Naive B cell (primary cell): Measurements from ENCODE around the gene SCAND1. TPM values are rescaled to one million over a fixed set of nuclear protein-coding genes. Genes with fewer than 3 reads are reported as not detected.
"Not testable (repeated sequence)": the region's sequence is repeated elsewhere in the genome, so short reads cannot be mapped to it uniquely, and the experiment has no call there.

Experiments used
- ATAC-seq, 2 donors: fragments of 150-1000 bp; cut with Tn5 transposase; 2 replicates each; pipeline ENCODE4 v1.10.0; 2021; ENCODE audit warnings: low read depth in 2 of 2, mild to moderate bottlenecking in 2 of 2, moderate library complexity in 2 of 2
- DNase-seq: peaks from one replicate; pipeline ENCODE4 v3.0.0; 2022
- H3K27ac Mint-ChIP-seq, 6 donors: one replicate each; pipeline ENCODE4 v1.8.0; 2020 to 2022; ENCODE audit warnings: mild to moderate bottlenecking in 6 of 6, mixed read lengths in 6 of 6, moderate library complexity in 5 of 6, inconsistent platforms in 2 of 6
- H3K27me3 Mint-ChIP-seq, 3 donors: one replicate each; pipeline ENCODE4 v1.8.0; 2021 to 2022; ENCODE audit warnings: mixed read lengths in 3 of 3, mild to moderate bottlenecking in 1 of 3
- H3K36me3 Mint-ChIP-seq, 2 donors: one replicate each; pipeline ENCODE4 v1.8.0; 2020 to 2022; ENCODE audit warnings: mixed read lengths in 2 of 2, inconsistent platforms in 1 of 2, mild to moderate bottlenecking in 1 of 2
- H3K4me1 Mint-ChIP-seq, 3 donors: one replicate each; pipeline ENCODE4 v1.8.0; 2020 to 2022; ENCODE audit warnings: mixed read lengths in 3 of 3, inconsistent platforms in 1 of 3, mild to moderate bottlenecking in 1 of 3, moderate library complexity in 1 of 3
- H3K4me3 Mint-ChIP-seq, 8 donors: one replicate each; pipeline ENCODE4 v1.8.0; 2020 to 2022; ENCODE audit warnings: mild to moderate bottlenecking in 8 of 8, mixed read lengths in 8 of 8, moderate library complexity in 8 of 8, inconsistent platforms in 2 of 8
- H3K9me3 Mint-ChIP-seq, 7 donors: one replicate each; pipeline ENCODE4 v1.8.0; 2020 to 2022; ENCODE audit warnings: mixed read lengths in 7 of 7, mild to moderate bottlenecking in 5 of 7, inconsistent platforms in 2 of 7, moderate library complexity in 1 of 7
- polyA plus RNA-seq, 6 donors: library from polyadenylated mRNA; unstranded; fragments of 300-500 nt; fragmentation: Illumina TruSeq; gene quantifications; one replicate each; pipeline ENCODE4 v1.2.3, GENCODE V29; 2021; ENCODE audit warnings: low read depth in 6 of 6

The SCAND1 gene
- 100 to 1,000 TPM; 166 to 223 (median 192) TPM for polyA plus RNA-seq

DNA sequence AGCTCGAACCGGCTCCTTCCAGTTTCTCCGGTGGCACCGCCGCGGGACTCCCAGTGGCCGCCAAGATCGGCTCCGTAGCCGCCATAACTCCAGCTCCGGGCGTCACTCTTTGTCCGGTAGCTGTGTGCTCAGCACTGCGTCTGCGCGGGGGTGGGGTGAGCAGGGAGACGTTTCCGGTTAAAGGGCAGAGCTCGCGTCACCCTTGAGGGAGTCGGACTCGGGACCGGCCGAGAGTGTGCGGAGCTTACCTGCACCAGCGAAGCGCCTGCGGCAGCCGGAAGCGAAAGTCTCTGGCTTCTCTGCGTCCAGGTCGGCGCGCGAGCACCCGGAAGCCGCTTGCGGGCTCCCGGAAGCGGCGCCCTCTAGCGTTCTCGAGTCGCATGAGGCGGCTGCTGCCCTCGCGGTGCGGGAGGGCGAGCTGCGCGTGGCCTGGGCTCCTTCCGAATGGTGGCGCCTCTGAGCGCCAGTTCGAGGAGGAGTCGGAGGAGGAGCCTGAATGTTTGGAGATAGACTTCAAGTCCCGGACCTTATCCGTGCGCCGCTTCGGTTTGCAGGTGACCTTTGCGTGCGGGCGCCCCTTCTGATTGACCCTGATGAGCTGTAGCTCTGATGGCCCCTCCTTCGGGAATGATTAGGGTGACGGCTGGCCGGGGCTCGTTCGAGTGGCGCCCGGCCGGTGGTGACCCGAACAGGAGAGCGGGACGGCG is at the start of gene SCAND1:
Gene SCAND1 (minus strand): TSS at position 303 of the 707 bp plus-strand sequence. CDS start 218 bp downstream, at position 85.
- peaks cover 0 to 5% (median 3%) of the 10 kb centered on the region in 7 donors for H3K9me3 Mint-ChIP-seq
- H3K27ac Mint-ChIP-seq = peak within 1 kb of the TSS; percentile 98 to 100 (median 99)
- peaks cover 5 to 9% of the 10 kb centered on the region in 2 donors for H3K36me3 Mint-ChIP-seq
- peak within 1 kb of the TSS; percentile 95 to 100 (median 99) for H3K4me3 Mint-ChIP-seq
- ATAC-seq = peak; percentile 85
- no peaks in the 10 kb centered on the region for H3K27me3 Mint-ChIP-seq
- peak; percentile 96 for DNase-seq
- H3K4me1 Mint-ChIP-seq = peaks cover 8 to 17% (median 11%) of the 10 kb centered on the region in 3 donors

DNA sequence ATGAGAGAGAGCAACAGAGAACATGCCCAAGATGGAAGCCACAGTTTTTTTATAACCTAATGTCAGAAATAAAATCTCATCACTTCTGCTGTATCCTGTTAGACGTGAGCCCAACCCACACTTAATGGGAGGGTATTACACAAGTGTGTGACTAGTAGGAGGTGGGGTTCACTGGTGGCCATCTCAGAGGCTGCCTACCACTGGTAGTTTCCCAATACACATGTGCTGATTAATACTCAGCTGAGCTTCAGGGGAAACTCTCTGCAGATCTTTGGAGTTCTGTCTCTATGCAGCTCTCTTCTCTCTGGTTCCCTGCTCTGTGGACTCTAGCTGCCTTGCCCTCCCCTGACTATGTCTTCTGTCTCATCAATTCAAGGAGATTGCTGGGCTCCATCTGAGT is 49.7 kb upstream of the SCAND1 start:
- no peak for DNase-seq

DNA sequence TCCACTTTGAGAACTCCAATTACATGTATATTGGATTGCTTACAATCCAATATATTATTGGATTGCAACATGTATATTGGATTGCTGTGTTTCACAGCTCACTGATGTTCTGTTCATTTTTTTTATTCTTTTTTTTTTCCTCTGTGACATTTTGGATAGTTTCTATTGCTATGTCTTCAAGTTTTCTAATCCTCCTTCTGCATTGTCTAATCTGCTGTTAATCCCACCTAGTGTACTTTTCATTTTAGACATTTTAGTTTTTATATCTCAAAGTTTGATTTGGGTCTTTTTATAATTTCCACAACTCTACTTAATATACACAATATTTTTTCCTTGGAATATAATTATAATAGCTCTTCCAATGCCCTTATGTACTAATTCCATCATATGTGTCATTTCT is 48.6 kb upstream of the SCAND1 start:
- ATAC-seq = no peak
- Mint-ChIP-seq H3K4me1 (no peaks in the 10 kb centered on the region), H3K9me3 (peaks cover 3 to 26% (median 14%) of the 10 kb centered on the region in 7 donors), H3K27me3 (peaks cover 3 to 16% (median 13%) of the 10 kb centered on the region in 3 donors), H3K4me3 (no peak overlapping the region), H3K36me3 (peaks cover 5 to 10% of the 10 kb centered on the region in 2 donors), H3K27ac (no peak overlapping the region)
- no peak for DNase-seq

More for the DNA sequence above, 49.7 kb upstream of the SCAND1 start:
- Mint-ChIP-seq H3K27ac (no peak overlapping the region), H3K4me3 (no peak overlapping the region), H3K4me1 (no peaks in the 10 kb centered on the region), H3K36me3 (peaks cover 5 to 10% of the 10 kb centered on the region in 2 donors), H3K27me3 (peaks cover 3 to 16% (median 13%) of the 10 kb centered on the region in 3 donors), H3K9me3 (peaks cover 3 to 26% (median 14%) of the 10 kb centered on the region in 7 donors)
- ATAC-seq = no peak

DNA sequence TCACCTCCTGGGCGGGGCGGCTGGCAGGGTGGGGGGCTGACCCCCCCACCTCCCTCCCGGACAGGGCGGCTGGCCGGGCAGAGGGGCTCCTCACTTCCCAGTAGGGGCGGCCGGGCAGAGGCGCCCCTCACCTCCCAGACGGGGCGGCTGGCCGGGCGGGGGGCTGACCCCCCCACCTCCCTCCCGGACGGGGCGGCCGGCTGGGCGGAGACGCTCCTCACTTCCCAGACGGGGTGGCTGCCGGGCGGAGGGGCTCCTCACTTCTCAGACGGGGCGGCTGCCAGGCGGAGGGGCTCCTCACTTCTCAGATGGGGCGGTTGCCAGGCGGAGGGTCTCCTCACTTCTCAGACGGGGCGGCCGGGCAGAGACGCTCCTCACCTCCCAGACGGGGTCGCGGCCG is 47.0 kb upstream of the SCAND1 start:
- H3K27ac Mint-ChIP-seq, H3K4me3 Mint-ChIP-seq, H3K36me3 Mint-ChIP-seq, H3K4me1 Mint-ChIP-seq, ATAC-seq, DNase-seq: not testable (repeated sequence)
- Mint-ChIP-seq H3K9me3 (peaks cover 3 to 26% (median 14%) of the 10 kb centered on the region in 7 donors), H3K27me3 (peaks cover 3 to 13% (median 9%) of the 10 kb centered on the region in 3 donors)

DNA sequence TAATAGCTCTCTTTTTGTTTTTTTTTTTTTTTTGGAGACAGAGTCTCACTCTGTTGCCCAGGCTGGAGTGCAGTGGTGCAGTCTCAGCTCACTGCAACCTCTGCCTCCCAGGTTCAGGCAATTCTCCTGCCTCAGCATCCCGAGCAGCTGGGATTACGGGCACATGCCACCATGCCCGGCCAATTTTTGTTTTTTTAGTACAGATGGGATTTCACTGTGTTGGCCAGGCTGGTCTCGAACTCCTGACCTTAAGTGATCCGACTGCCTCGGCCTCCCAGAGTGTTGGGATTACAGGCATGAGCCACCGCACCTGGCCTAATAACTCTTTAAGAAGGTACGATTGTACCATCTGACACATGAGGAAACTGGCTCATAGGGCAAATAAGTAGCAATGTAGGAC is 42.2 kb upstream of the SCAND1 start:
- peaks cover 11 to 14% (median 12%) of the 10 kb centered on the region in 3 donors for H3K4me1 Mint-ChIP-seq
- not testable (repeated sequence) for H3K36me3 Mint-ChIP-seq, ATAC-seq, H3K27ac Mint-ChIP-seq, DNase-seq, H3K9me3 Mint-ChIP-seq, H3K4me3 Mint-ChIP-seq
- H3K27me3 Mint-ChIP-seq = peaks cover 0 to 12% (median 8%) of the 10 kb centered on the region in 3 donors

DNA sequence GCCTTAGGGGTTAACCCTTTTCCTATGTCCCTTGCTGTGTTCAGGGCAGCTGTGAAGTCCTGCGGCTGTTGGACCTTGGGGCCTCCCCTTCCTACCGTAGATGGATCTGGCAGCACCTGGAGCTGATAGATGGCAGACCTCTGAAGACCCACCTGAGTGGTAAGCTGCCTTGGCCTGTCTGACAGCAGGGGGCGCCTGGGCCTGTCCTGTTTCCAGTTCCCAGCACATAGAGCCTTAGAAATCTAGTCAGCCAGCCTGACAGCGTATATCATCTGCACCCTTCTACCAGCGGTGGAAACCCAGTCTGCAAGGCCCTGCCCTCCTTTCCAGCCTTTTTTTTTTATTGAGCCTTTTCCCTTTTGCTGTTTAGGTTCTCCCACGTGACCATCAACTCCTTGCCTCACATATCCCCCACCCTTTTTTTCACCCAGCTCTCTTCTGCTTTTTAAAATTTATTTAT is 40.7 kb upstream of the SCAND1 start:
- Mint-ChIP-seq H3K27me3 (peaks cover 1 to 13% (median 8%) of the 10 kb centered on the region in 3 donors), H3K4me3 (peak overlapping the region in 1 of 8 donors; percentile 30), H3K36me3 (no peaks in the 10 kb centered on the region), H3K27ac (peak overlapping the region in 3 of 6 donors; percentile 14 to 50 (median 40)), H3K4me1 (peaks cover 11 to 14% (median 12%) of the 10 kb centered on the region in 3 donors), H3K9me3 (no peaks in the 10 kb centered on the region)
- peak; percentile 74 for DNase-seq
- peak; percentile 85 to 89 for ATAC-seq

DNA sequence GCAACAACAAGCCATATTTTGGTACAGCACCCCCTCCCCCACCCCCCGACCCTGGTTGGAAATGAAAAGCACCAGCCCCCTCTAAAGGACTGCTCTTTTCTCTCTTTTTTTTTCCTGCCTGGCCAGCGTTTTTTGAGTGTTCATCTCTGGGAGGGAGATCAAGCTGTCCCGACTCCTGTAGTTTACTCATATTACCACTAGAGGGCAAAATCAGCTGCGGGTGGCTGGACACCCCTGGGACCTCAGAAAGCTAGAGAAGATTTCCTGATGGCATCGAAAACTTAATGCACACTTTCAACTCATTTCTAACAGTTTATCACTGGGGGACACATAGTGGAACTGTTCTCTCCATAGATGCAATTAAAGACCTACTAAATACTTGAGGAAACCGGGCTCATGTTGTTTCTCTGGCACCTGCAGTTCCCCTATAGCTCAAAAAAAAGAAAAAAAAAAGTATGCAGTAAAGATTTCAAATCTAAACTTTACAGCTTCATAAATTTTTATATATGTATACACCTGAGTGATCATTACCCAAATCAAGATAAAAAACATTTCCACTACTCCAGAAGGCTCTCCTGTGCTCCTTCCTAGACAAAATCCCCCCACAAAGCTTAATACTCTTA is 38.5 kb upstream of the SCAND1 start:
- no peaks in the 10 kb centered on the region for H3K36me3 Mint-ChIP-seq
- DNase-seq (peak; percentile 62), ATAC-seq (peak; percentile 76 to 81)
- no peak overlapping the region for H3K27ac Mint-ChIP-seq
- H3K9me3 Mint-ChIP-seq = no peaks in the 10 kb centered on the region
- no peak overlapping the region for H3K4me3 Mint-ChIP-seq
- peaks cover 11 to 14% (median 12%) of the 10 kb centered on the region in 3 donors for H3K4me1 Mint-ChIP-seq
- H3K27me3 Mint-ChIP-seq = peaks cover 16 to 24% (median 22%) of the 10 kb centered on the region in 3 donors

DNA sequence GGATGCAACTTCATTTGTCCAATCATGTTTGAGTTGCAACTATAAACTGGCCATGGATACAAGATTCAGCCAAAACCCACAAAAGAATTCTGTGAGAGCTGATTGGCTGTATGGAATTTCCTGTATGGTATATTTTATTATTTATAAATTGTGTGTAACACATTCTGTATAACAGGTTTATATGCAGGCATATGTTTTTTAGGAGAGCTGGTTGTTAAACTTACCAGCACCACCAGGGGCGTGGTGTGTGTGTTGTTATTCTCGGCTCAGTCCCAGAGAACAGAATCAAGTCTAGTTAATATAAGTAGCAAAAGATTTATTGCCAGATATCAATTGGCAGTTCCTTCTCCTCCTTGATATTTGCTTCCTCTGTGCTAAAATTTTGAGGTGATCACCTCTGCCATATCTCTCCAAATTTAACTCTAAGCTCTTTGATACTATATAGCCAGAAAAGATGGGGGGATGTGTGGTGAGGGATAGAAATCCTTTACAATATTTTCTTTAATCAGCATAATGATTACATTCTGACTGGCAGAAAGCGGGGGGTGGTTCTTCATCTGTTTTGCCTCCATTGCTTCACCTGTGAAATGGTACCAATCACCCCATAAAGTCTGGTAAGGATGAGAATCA is 37.0 kb upstream of the SCAND1 start:
- peaks cover 11 to 14% (median 12%) of the 10 kb centered on the region in 3 donors for H3K4me1 Mint-ChIP-seq
- no peak overlapping the region for H3K4me3 Mint-ChIP-seq
- peaks cover 22 to 34% (median 26%) of the 10 kb centered on the region in 3 donors for H3K27me3 Mint-ChIP-seq
- no peaks in the 10 kb centered on the region for H3K9me3 Mint-ChIP-seq
- no peak overlapping the region for H3K27ac Mint-ChIP-seq
- ATAC-seq (no peak), DNase-seq (no peak)
- no peaks in the 10 kb centered on the region for H3K36me3 Mint-ChIP-seq

DNA sequence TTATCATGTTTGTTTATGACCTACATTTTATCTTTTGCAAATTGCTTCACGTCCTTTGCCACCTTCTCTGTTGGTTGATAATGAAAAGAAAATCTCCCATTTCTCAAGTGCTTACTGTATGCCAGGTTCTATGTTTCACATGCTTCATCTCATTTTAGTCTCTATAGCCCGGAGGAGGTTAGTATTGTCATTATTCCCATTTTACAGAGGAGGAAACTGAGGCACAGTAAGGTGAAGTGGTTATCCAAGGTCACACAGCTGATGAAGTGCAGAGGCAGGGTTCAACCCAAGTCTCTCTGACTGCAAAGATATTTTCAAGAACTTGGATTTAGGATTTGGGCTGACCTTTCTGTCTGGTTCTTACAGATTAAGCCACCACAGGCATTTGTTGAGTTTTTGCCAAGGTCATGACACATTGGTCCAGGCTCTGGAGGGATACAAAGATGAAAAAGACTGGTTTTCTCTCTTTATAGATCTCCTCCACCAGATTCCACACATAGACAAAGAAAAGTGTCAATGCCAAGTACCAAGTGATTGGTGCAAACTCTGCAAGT is 34.7 kb upstream of the SCAND1 start:
- ATAC-seq = no peak
- Mint-ChIP-seq H3K36me3 (no peaks in the 10 kb centered on the region), H3K4me1 (peaks cover 5 to 7% (median 6%) of the 10 kb centered on the region in 3 donors), H3K9me3 (no peaks in the 10 kb centered on the region), H3K4me3 (no peak overlapping the region), H3K27me3 (peaks cover 26 to 34% (median 29%) of the 10 kb centered on the region in 3 donors), H3K27ac (no peak overlapping the region)
- DNase-seq = no peak

DNA sequence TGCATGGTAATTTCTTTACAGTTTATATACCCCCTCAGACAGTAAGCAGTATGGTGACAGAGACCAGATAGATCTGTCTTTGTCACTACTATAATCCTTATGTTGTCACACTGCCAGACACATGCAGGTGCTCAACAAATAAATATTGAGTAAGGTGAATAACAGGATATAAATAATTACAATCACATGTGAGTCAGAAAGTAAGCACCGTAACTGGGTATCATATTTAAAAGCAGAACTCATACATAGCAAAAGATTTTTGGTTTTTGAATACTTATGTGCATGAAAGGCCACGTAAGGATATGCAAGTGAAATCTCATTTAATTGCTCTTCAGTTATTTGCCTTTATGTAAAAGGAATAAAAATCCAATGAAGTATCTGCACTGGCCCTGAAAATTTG is 31.5 kb upstream of the SCAND1 start:
- DNase-seq (no peak), ATAC-seq (no peak)
- no peak overlapping the region for H3K27ac Mint-ChIP-seq
- no peak overlapping the region for H3K4me3 Mint-ChIP-seq
- no peaks in the 10 kb centered on the region for H3K9me3 Mint-ChIP-seq
- H3K27me3 Mint-ChIP-seq = peaks cover 24 to 39% (median 38%) of the 10 kb centered on the region in 3 donors
- no peaks in the 10 kb centered on the region for H3K4me1 Mint-ChIP-seq
- no peaks in the 10 kb centered on the region for H3K36me3 Mint-ChIP-seq

DNA sequence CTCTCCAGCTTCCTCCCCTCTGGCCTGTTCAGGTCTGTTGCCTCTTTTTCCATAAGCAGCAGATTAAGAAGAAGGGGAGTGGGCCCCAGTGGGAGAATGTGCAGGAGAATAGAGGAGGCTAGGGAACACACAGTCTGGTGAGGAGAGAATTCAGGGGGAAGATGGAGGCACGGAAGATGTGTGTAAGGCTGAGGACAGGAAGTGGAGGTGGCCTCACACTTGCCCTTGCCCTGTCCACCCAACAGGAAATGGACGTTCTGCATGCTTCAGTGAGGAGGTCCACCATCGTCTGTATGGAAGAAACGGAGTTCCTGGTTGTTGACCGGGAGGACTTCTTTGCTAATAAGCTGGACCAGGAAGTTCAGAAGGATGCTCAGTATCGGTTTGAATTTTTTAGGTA is 30.1 kb upstream of the SCAND1 start:
- no peak for ATAC-seq
- no peak for DNase-seq
- Mint-ChIP-seq H3K27me3 (peaks cover 19 to 32% (median 31%) of the 10 kb centered on the region in 3 donors), H3K36me3 (no peaks in the 10 kb centered on the region), H3K9me3 (no peaks in the 10 kb centered on the region), H3K4me3 (no peak overlapping the region), H3K27ac (no peak overlapping the region), H3K4me1 (no peaks in the 10 kb centered on the region)

DNA sequence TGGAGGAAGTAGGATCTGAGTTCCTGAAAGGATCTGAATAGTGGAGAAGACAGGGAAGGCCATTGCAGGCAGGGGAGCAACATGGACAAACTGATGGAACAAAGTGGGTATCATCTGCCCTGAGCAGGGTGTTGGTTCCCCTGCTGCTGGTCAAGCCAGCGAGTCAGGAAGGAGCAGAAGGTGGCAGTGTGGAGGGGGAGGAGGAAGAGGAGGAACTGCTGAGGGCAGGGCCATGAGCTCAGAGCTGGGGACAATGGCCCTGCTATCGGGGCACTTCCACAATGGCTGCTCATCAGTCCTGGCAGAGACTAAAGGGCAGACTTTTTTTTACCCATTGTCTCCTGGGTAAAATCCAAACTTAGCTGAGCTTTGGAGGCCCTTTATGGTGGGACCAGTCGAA is 27.7 kb upstream of the SCAND1 start:
- Mint-ChIP-seq H3K27me3 (peaks cover 18 to 20% (median 20%) of the 10 kb centered on the region in 3 donors), H3K9me3 (no peaks in the 10 kb centered on the region), H3K36me3 (no peaks in the 10 kb centered on the region), H3K4me1 (peaks cover 0 to 2% (median 0%) of the 10 kb centered on the region in 3 donors), H3K27ac (no peak overlapping the region), H3K4me3 (no peak overlapping the region)
- ATAC-seq (no peak), DNase-seq (no peak)

DNA sequence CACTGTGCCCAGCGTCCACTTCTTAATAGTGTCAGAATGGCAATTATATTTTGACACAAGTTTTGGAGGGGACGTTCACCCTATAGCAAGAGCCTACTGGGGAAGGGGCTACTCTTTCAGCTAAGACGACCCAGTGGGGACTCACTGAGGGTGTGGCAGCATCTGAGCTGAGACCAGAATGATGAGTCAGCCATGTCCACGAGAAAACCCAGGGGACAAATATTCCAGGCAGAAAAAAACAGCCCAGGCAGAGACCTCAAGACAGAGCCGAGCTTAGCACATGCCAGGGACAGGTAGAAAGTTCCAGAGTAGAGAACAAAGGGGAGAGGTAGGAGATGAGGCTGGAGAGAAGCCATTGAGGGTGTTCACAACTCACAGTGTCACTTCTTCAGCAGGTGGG is 25.2 kb upstream of the SCAND1 start:
- DNase-seq (no peak), ATAC-seq (no peak)
- Mint-ChIP-seq H3K9me3 (no peaks in the 10 kb centered on the region), H3K27me3 (peaks cover 10 to 23% (median 18%) of the 10 kb centered on the region in 3 donors), H3K4me1 (peaks cover 0 to 2% (median 0%) of the 10 kb centered on the region in 3 donors), H3K4me3 (no peak overlapping the region), H3K27ac (peak overlapping the region in 1 of 6 donors; percentile 85), H3K36me3 (no peaks in the 10 kb centered on the region)
